SK-MEL-5 (cell line): ENCODE measurements around the gene DCLK2. TPM values are rescaled to one million over a fixed set of nuclear protein-coding genes. Genes with fewer than 3 reads are reported as not detected.

ENCODE experiments used
- DNase-seq: peaks from one replicate; pipeline ENCODE4 v3.0.0-alpha.2; 2016; ENCODE audit warnings: low read depth, low spot score
- in situ Hi-C: cut with HindIII; loops from 2 replicates; pipeline ENCODE4 v1.10.0; 2016; ENCODE audit warnings: low sequenced_read_pairs, high pct_unique_total_duplicates, low pct_unique_long_range_greater_than_20kb
- total RNA-seq: library from RNA; depleted of rRNA; stranded (reverse); fragments of >200 nt; shearing (Covaris generic); gene quantifications from 2 replicates; pipeline ENCODE4 v1.2.3, GENCODE V29; 2014

DCLK2 gene
- total RNA-seq, 1 experiment from 2014 or later: 0.37 TPM

DNA sequence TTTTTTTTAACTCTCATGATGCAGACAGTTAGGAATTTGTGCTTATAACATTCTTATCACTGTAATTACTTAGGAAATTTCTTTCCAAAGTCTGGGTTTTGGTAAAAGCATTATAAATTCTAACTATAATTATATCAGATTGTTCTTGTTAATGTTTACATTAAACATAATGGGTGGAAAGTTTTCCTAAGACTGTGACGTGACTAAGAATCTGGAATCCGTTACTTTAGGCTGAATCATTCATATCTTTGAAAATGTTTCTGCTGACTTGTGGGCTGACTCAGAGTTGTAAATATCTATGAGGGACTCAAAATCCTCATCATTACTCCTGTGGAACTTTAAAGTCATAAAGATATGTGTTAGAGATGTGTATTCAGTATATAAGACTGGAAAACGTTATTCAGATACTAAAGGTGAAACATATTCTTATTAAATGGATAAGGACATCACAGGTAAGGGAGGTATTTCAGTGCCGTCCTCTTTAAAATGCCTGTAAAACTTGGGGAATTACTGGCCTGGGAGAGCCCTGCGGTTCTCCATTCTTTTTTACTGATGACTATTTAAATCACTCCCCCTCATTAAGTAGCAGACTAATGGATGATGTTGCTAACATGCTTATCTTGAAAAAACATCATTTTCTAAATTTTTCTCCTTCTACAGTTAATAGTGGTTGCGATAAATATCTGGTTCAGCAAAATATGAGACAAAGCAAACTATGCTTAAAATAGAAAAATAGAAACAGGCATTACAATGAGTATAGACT is 159.0 kb downstream of the DCLK2 start:
- DNase-seq: no peak
- in situ Hi-C loops: no loop called here

GRCh38 chr4:150238591-150238990 is 160.3 kb downstream of the DCLK2 start:
- no peak for DNase-seq
- in situ Hi-C loops: no loop called here

GRCh38 chr4:150240011-150240410 is 161.8 kb downstream of the DCLK2 start:
- no peak for DNase-seq
- in situ Hi-C loops: no loop called here

- in situ Hi-C loops: no loop called here
- peak; percentile 56 for DNase-seq
These were observed 164.7 kb downstream of the DCLK2 start for GRCh38 chr4:150242820-150243458.

GRCh38 chr4:150243932-150244331 is 165.7 kb downstream of the DCLK2 start:
- in situ Hi-C loops: no loop called here
- no peak for DNase-seq

DNA sequence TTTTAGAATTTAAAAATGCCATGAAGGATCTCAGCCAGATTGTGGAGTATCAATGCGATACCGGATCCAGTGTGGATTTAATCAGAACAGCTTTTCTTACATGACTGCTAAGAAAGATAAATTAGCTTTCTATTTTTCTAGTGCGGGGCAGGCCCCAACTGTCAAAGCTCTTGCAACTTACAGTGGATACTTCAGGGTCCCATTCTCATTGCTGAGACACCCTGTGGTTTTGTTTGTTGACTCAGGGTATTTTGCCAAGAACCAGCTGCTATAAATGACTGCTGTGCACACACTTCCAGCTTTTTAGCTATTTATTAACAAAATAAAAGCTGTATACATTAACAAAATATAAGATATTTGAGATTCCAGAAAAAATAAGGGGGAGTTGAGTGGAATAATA is 166.4 kb downstream of the DCLK2 start:
- in situ Hi-C loops: no loop called here
- no peak for DNase-seq

DNA sequence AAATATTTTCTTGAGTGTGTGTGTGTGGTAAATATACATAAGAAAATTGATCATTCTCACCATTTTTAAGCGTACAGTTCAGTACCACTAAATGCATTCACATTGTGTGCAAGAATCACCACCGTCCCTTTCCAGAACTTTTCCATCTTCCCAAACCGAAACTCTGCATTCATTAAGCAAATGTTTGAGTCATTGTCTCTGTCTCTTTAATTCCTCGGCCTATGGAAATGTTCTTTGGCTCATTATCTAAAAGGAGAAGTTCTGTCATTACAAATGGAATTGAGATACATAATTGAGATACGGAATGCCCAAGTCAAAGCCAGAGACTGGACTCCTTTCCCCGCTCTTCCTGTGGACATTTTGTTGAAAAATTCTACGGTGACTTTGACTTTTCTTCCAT is 168.9 kb downstream of the DCLK2 start:
- DNase-seq: no peak

DNA sequence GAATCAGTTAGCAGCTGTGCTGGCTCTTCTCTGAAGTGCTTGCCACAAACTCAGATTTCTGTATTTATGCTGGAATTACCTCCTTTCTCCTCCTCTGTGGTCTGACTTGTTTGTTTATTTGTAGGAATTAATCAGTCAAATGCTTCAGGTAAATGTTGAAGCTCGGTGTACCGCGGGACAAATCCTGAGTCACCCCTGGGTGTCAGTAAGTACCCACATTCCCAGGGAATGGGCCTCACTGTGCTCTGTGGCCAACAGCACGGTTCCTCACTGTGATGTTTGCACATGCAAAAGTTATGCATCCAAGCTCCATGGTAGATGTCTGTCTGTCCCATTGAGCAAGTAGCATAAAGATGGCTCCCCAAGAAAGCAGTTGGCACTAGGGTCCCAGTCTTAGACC is 169.9 kb downstream of the DCLK2 start:
- in situ Hi-C loops: no loop called here
- no peak for DNase-seq

More for the DNA sequence above, 168.9 kb downstream of the DCLK2 start:
- in situ Hi-C loops: no loop called here

GRCh38 chr4:150250293-150250997 is 172.2 kb downstream of the DCLK2 start:
- no peak for DNase-seq
- in situ Hi-C loops: no loop called here

GRCh38 chr4:150250998-150251651 is 172.9 kb downstream of the DCLK2 start:
- no peak for DNase-seq
- in situ Hi-C loops: no loop called here

DNA sequence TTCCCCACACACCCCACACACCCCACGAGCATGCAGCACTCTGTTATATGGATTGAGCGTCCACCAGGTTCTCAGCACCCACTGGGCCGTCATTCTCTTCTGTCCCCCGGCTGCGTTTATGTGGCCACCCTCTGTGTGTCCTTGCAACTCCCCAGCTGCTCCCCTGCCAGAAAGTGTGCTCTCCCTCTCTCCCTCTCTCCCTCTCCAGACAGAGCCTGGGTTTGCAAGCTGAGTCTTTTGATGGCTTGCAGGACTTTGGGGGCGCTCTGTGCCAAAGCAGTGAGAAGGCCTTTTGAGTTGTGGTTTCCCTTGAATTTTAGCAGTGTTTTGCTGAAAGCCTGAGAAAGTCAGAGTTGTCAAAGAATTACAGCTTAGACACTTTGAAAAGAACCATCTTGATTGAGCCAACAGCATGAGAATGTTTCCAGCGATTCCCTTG is 173.5 kb downstream of the DCLK2 start:
- DNase-seq: no peak
- in situ Hi-C loops: no loop called here

DNA sequence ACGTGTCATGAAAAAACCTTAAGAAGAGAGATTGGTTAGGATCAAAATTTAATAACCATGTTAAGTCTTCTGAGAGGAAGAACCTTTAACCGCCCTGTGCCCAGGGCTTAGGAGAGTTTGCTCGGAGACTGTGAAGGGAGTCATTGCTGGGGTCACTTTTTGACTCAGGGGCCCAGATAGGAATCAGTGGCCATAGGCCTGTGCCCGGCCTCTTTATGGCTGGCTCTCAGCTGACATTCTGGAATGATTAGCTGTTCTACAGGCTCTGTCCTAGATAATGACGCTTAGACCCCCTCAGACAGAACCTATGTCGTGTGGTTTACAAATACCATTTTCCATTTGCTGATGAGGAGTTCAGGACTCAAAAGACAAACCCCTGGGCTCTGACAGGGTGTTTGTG is 174.1 kb downstream of the DCLK2 start:
- in situ Hi-C loops: no loop called here
- no peak for DNase-seq

GRCh38 chr4:150252741-150253140 is 174.5 kb downstream of the DCLK2 start:
- DNase-seq: no peak
- in situ Hi-C loops: no loop called here

DNA sequence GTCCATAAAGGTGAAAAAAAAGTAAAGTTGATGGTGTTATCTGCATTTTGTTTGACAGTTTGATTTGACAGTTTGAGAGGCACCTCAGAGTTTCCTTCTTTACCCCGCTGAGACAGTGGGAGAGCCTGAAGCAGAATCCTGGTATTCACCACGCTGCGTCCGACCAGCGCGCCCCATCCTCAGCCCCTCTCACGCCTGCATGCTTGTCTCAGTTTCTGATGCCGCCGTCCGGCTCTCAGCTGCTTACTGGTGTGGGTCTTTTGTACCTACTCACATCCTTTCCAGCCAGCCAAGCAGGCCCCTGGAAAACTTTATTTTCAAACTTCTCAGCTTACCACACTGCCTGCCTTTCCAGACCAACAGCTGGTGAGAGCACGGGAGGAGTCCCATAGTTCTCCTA is 175.2 kb downstream of the DCLK2 start:
- DNase-seq: no peak
- in situ Hi-C loops: no loop called here

DNA sequence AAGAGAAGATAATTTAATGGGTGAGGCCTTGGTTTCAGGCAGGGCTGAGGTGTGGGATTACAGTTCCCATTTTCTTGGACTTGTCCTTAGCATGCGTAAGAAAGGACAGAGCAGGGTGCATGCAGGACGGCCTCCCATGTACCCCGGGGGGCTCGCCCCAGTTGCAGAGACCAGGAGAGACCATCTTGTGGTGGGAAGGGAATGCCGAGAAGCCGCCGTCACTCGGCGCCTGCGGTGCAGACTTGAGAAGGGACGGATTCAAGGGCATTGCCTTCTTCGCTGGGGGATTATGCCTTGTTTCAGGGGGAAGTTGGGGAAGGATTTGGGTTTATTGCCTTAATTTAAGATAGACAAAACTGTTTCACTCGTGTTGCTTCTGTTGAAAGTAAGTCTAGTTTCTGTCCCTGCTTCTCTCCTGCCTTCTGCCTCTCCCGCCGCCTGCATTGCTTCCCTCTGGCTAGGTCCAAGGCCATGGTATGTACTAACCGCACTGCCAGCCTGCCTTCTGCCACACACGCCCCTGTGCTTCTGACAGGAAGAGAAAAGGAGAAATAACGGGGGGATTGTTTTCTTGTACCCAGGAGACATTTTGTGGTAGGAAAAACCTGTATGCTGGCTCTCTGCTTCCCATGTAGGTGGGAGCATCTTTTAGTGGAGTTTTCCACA is 175.9 kb downstream of the DCLK2 start:
- in situ Hi-C loops: no loop called here
- DNase-seq: no peak

DNA sequence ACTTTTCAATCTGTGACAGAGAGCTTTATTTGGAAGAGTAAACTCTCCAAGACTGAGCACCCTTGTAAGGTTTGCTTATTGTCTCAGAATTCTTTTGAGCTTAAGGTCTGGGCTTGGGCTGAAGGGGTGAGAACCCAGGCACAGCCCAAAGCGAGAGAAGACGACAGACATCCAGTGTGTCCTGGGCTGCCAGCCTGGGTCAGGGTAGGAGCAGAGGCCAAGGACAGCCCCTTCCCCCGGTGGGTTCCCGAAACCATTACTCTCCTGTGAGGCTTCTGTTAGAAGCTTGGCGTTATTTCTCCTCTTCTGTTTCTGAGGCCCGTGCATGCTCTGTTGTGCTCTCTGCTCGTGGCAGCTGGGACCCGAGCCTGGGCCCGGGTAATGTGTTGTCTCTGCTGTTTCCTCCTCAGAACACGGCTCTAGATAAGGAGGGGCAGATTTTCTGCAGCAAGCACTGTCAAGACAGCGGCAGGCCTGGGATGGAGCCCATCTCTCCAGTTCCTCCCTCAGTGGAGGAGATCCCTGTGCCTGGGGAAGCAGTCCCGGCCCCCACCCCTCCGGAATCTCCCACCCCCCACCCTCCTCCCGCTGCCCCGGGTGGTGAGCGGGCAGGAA is 177.5 kb downstream of the DCLK2 start:
- in situ Hi-C loops: no loop called here
- no peak for DNase-seq

- no peak for DNase-seq
- in situ Hi-C loops: no loop called here
These were observed 178.0 kb downstream of the DCLK2 start for GRCh38 chr4:150256225-150256620.
